Upper lobe of left lung (tissue), 6 donors: Measurements from ENCODE around the gene VEZT. TPM values are rescaled to one million over a fixed set of nuclear protein-coding genes. Genes with fewer than 3 reads are reported as not detected.
A peak's percentile ranks its signal among the peaks of the same experiment; 100 is the strongest.
"Not testable (repeated sequence)": the region's sequence is repeated elsewhere in the genome, so short reads cannot be mapped to it uniquely, and the experiment has no call there.

ENCODE experiments used
- ATAC-seq, 2 donors: fragments of 200-7000 bp; cut with Tn5 transposase; one replicate each; pipeline ENCODE4 v1.9.1; 2022; ENCODE audit warnings: mild to moderate bottlenecking in 2 of 2, moderate library complexity in 2 of 2; ENCODE audit not compliant: low FRiP score in 2 of 2
- DNase-seq, 2 donors: peaks; one replicate each; pipeline ENCODE4 v3.0.0-alpha.2; 2019 to 2020
- H3K27ac ChIP-seq, 4 donors: fragments of 200-600 bp; sonication (generic); one replicate each; pipeline ENCODE4 v1.5.1; 2016 to 2019
- H3K27me3 ChIP-seq, 4 donors: fragments of 200-600 bp; sonication (generic); one replicate each; pipeline ENCODE4 v1.5.1; 2017 to 2019
- H3K36me3 ChIP-seq, 4 donors: fragments of 200-600 bp; sonication (generic); one replicate each; pipeline ENCODE4 v1.5.1; 2016 to 2019
- H3K4me1 ChIP-seq, 4 donors: fragments of 200-600 bp; sonication (generic); one replicate each; pipeline ENCODE4 v1.5.1; 2018 to 2019
- H3K4me3 ChIP-seq, 4 donors: fragments of 200-600 bp; sonication (generic); one replicate each; pipeline ENCODE4 v1.5.1; 2017 to 2019; ENCODE audit warnings: mild to moderate bottlenecking in 2 of 4, moderate library complexity in 1 of 4
- H3K9me3 ChIP-seq, 4 donors: fragments of 200-600 bp; sonication (generic); one replicate each; pipeline ENCODE4 v1.5.1; 2018 to 2019
- EP300 ChIP-seq, 4 donors: sonication (generic); formaldehyde crosslinking; IDR thresholded peaks; one replicate each; pipeline ENCODE4 v1.5.1; 2017; ENCODE audit warnings: antibody characterized with exemption in 4 of 4, control low read depth in 2 of 4
- POLR2A ChIP-seq, 4 donors: fragments of 450-650 bp; IDR thresholded peaks; one replicate each; pipeline ENCODE4 v1.5.1; 2016 to 2017; ENCODE audit warnings: antibody characterized with exemption in 4 of 4, mild to moderate bottlenecking in 2 of 4
- POLR2AphosphoS5 ChIP-seq, 2 donors: sonication (generic); formaldehyde crosslinking; IDR thresholded peaks; one replicate each; pipeline ENCODE4 v1.5.1; 2017; ENCODE audit warnings: antibody characterized with exemption in 2 of 2
- WGBS, 2 donors: methylation state at CpG; one replicate each; pipeline ENCODE4 v1.1.5; 2017 to 2018; 5-methylcytosine and 5-hydroxymethylcytosine counted together
- total RNA-seq, 6 donors: library from RNA; depleted of rRNA in 4 of 6; stranded (reverse); fragments of >200 nt in 4 of 6; gene quantifications; one replicate each; pipeline versions ENCODE4 v1.1.0 to v1.2.1, GENCODE V29; 2016 to 2021
- TF ChIP-seq, protein P1 (sequence below), 6 experiments: fragments of 450-650 bp in 4 of 6; fragments of 200-600 bp in 2 of 6; sonication (generic) in 2 of 6; IDR thresholded peaks; one replicate each; pipeline ENCODE4 v1.5.1; 2016 to 2019; ENCODE audit warnings: antibody characterized with exemption in 6 of 6
- donor health status: DM: no; HTN: no; CAD: no; lungs with moderate emphysema.
- donor health status: DM: no; HTN: yes; CAD: no; lungs with severe emphysema.

The VEZT gene
- total RNA-seq, 6 donors from 2014 or later: 29.6 to 119 (median 69.5) TPM

DNA sequence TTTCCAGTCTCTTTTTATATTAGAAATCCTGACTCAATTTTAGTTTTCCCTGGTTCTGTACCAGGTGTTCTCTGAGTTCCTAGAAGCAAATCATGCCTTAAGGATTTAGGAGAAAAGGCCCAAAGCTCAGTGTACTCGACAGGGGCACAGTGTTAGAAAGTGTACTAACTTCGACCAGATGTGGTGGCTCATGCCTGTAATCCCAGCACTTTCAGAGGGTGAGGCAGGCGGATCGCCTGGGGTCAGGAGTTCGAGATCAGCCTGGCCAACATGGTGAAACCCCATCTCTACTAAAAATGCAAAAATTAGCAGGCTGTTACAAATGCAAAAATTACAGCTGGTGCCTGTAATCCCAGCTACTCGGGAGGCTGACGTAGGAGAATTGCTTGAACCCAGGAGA lies 12.0 kb downstream of the VEZT start:
- H3K9me3 ChIP-seq: no peaks in the 10 kb centered on the region
- no peak overlapping the region for H3K4me3 ChIP-seq
- ATAC-seq (no peak), DNase-seq (no peak)
- TF ChIP-seq, protein P1, sequence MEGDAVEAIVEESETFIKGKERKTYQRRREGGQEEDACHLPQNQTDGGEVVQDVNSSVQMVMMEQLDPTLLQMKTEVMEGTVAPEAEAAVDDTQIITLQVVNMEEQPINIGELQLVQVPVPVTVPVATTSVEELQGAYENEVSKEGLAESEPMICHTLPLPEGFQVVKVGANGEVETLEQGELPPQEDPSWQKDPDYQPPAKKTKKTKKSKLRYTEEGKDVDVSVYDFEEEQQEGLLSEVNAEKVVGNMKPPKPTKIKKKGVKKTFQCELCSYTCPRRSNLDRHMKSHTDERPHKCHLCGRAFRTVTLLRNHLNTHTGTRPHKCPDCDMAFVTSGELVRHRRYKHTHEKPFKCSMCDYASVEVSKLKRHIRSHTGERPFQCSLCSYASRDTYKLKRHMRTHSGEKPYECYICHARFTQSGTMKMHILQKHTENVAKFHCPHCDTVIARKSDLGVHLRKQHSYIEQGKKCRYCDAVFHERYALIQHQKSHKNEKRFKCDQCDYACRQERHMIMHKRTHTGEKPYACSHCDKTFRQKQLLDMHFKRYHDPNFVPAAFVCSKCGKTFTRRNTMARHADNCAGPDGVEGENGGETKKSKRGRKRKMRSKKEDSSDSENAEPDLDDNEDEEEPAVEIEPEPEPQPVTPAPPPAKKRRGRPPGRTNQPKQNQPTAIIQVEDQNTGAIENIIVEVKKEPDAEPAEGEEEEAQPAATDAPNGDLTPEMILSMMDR (IDR thresholded peaks at IDR 0.05): no peak
- TF ChIP-seq POLR2A (IDR thresholded peaks at IDR 0.05): no peak
- no peak for TF ChIP-seq EP300 (IDR thresholded peaks at IDR 0.05)
- TF ChIP-seq POLR2AphosphoS5 (IDR thresholded peaks at IDR 0.05): no peak
- no peaks in the 10 kb centered on the region for H3K27me3 ChIP-seq
- WGBS, 2 donors: 85 to 90% methylated on average over 7 of the region's 7 CpGs
- peaks cover 0 to 25% (median 14%) of the 10 kb centered on the region in 4 donors for H3K4me1 ChIP-seq
- H3K27ac ChIP-seq: peak overlapping the region in 1 of 4 donors; percentile 4
- peaks cover 0 to 9% (median 1%) of the 10 kb centered on the region in 4 donors for H3K36me3 ChIP-seq

DNA sequence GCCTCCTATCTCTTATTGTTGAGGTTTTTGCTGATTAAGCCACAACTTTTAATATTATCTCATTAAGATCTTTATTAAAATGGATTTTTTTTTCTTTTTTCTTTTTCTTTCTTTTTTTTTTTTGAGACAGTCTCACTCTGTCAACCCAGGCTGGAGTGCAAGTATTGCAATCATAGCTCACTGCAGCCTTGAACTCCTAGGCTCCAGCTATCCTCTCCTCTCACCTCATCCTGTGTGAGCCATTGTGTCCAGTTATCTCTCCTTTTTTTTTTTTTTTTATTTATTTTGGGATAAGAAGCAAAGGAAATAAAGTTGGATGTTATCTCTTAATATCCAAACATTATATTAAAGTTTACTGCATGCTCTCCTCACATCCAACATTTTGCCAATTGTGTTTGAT lies 12.7 kb downstream of the VEZT start:
- ATAC-seq: no peak
- no peak for TF ChIP-seq EP300 (IDR thresholded peaks at IDR 0.05)
- TF ChIP-seq, protein P1 (IDR thresholded peaks at IDR 0.05): no peak
- TF ChIP-seq POLR2AphosphoS5 (IDR thresholded peaks at IDR 0.05): no peak
- no peak for TF ChIP-seq POLR2A (IDR thresholded peaks at IDR 0.05)
- H3K4me1 ChIP-seq: peaks cover 0 to 25% (median 14%) of the 10 kb centered on the region in 4 donors
- H3K27ac ChIP-seq: no peak overlapping the region
- DNase-seq: no peak
- H3K4me3 ChIP-seq: no peak overlapping the region
- H3K36me3 ChIP-seq: peaks cover 0 to 3% (median 0%) of the 10 kb centered on the region in 4 donors
- no peaks in the 10 kb centered on the region for H3K27me3 ChIP-seq
- H3K9me3 ChIP-seq: no peaks in the 10 kb centered on the region

DNA sequence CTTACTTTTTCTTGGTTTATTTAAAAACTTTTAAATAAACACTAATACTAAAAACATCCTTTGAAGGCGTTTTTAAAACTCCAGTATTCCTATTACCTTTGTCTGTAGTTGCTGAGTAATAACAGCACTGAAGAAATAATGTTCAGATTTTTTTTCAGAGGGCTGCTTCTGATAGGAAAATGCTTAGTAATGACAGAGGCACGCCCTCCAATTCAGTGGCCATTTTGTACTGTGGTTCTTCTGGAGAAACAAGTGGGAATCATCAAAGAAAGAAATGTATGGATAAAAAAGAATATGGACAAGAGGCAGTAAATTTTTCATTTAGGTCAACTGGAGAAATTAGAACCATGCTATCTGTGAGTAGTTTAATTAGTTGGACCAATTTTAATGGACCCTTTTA lies 13.6 kb downstream of the VEZT start:
- Histone ChIP-seq H3K9me3 (no peaks in the 10 kb centered on the region), H3K4me3 (no peak overlapping the region), H3K27me3 (no peaks in the 10 kb centered on the region), H3K27ac (no peak overlapping the region), H3K36me3 (no peaks in the 10 kb centered on the region), H3K4me1 (peaks cover 0 to 25% (median 14%) of the 10 kb centered on the region in 4 donors)
- TF ChIP-seq EP300 (IDR thresholded peaks at IDR 0.05): no peak
- TF ChIP-seq POLR2AphosphoS5 (IDR thresholded peaks at IDR 0.05): no peak
- ATAC-seq (no peak), DNase-seq (no peak)
- WGBS, 2 donors: 51 to 54% methylated on average over 2 of the region's 2 CpGs

DNA sequence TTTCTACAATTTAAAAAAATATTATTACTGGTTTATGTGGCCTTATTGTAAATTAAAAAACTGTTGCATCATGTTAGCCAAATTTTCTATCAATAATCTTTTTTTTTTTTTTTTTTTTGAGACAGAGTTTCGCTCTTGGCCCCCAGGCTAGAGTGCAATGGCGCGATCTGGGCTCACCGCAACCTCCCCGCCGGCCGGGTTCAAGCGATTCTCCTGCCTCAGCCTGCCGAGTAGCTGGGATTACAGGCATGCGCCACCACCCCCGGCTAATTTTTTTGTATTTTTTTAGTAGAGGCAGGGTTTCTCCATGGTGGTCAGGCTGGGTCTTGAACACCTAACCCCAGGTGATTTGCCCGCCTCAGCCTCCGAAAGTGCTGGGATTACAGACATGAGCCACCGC lies 16.6 kb downstream of the VEZT start:
- peaks cover 0 to 25% (median 17%) of the 10 kb centered on the region in 4 donors for H3K4me1 ChIP-seq
- peak in 1 of 2 donors; percentile 27 for DNase-seq
- not testable (repeated sequence) for H3K4me3 ChIP-seq, H3K36me3 ChIP-seq, H3K27ac ChIP-seq, H3K27me3 ChIP-seq, H3K9me3 ChIP-seq, ATAC-seq
- WGBS, 2 donors: 96 to 98% methylated on average over 14 of the region's 14 CpGs

DNA sequence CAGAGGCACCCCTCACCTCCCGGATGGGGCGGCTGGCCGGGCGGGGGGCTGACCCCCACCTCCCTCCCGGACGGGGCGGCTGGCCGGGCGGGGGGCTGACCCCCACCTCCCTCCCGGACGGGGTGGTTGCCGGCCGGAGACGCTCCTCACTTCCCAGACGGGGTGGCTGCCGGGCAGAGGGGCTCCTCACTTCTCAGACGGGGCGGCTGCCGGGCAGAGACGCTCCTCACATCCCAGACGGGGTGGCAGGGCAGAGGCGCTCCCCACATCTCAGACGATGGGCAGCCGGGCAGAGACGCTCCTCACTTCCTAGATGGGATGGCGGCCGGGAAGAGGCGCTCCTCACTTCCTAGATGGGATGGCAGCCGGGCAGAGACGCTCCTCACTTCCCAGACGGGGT lies 18.0 kb downstream of the VEZT start:
- peaks cover 0 to 16% (median 9%) of the 10 kb centered on the region in 4 donors for H3K4me1 ChIP-seq
- ATAC-seq, H3K9me3 ChIP-seq, H3K27ac ChIP-seq, H3K4me3 ChIP-seq, H3K27me3 ChIP-seq, H3K36me3 ChIP-seq: not testable (repeated sequence)
- peak in 1 of 2 donors; percentile 53 for DNase-seq
- 100% methylated on average over 7 of the region's 31 CpGs; no CpG with 5 or more reads in 1 of the 2 donors for WGBS, 2 donors

DNA sequence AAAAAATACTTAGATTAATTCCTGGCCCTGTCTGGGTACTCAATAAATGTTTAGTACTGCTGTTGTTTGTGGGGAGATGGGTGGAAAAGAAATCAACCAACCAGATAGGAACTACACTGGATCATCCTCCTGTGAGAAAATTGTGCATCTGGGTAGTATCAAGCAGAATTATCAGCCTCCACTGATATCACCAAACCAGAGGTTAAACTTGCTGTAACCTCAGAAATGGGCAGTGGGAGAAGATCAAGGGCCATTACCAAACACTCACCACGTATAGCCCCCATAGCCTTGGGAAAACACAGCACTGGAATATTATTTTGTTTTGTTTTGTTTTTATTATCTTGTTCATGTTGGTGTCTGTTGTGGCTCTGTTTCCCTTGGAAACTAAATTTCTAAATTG lies 19.7 kb downstream of the VEZT start:
- Histone ChIP-seq H3K4me3 (no peak overlapping the region), H3K27me3 (no peaks in the 10 kb centered on the region), H3K27ac (no peak overlapping the region), H3K4me1 (peaks cover 0 to 9% (median 4%) of the 10 kb centered on the region in 4 donors), H3K36me3 (peaks cover 0 to 3% (median 1%) of the 10 kb centered on the region in 4 donors), H3K9me3 (no peaks in the 10 kb centered on the region)
- DNase-seq (no peak), ATAC-seq (no peak)
- TF ChIP-seq POLR2A (IDR thresholded peaks at IDR 0.05) (no peak), POLR2AphosphoS5 (IDR thresholded peaks at IDR 0.05) (no peak), EP300 (IDR thresholded peaks at IDR 0.05) (no peak)
- TF ChIP-seq, protein P1 (IDR thresholded peaks at IDR 0.05): no peak
- WGBS, 2 donors: 73 to 87% methylated on average over 1 of the region's 1 CpG
